ENCODE measurements around the gene CPLX1. TPM values are rescaled to one million over a fixed set of nuclear protein-coding genes. Genes with fewer than 3 reads are reported as not detected.

Gene CPLX1
- total and polyA plus RNA-seq, 12 donors: 1.5 to 10.8 (median 2.3) TPM

DNA sequence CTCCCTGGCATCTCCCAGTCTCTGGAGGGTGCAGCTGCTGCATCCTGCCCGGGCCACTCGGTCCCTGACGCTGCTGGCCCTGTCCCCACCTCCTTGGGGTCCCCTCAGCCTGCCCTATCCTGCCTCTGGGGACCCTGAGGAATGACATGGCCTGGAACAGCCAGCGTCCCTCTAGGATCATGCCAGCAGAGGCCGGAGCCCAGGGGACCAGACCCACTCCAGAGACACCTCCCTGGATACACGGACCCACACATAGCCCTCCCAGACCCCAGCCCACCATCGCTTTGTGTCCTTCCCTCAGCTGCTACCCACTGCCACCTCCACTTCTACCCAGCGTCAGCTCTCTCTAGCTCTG is 35.5 kb downstream of the CPLX1 start:
- 61 to 66% methylated on average over 8 of the region's 8 CpGs for WGBS, 2 donors
- intact Hi-C loops (cut with DNase I): no loop called here
- no peak overlapping the region for H3K27ac ChIP-seq
- peaks cover 43 to 87% (median 73%) of the 10 kb centered on the region in 7 donors for H3K27me3 ChIP-seq
- H3K9me3 ChIP-seq: no peaks in the 10 kb centered on the region
- TF ChIP-seq, protein P1, sequence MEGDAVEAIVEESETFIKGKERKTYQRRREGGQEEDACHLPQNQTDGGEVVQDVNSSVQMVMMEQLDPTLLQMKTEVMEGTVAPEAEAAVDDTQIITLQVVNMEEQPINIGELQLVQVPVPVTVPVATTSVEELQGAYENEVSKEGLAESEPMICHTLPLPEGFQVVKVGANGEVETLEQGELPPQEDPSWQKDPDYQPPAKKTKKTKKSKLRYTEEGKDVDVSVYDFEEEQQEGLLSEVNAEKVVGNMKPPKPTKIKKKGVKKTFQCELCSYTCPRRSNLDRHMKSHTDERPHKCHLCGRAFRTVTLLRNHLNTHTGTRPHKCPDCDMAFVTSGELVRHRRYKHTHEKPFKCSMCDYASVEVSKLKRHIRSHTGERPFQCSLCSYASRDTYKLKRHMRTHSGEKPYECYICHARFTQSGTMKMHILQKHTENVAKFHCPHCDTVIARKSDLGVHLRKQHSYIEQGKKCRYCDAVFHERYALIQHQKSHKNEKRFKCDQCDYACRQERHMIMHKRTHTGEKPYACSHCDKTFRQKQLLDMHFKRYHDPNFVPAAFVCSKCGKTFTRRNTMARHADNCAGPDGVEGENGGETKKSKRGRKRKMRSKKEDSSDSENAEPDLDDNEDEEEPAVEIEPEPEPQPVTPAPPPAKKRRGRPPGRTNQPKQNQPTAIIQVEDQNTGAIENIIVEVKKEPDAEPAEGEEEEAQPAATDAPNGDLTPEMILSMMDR (IDR thresholded peaks at IDR 0.05): no peak
- no peak for DNase-seq
- peaks cover 8 to 49% (median 29%) of the 10 kb centered on the region in 9 donors for H3K4me1 ChIP-seq
- H3K4me3 ChIP-seq: no peak overlapping the region
- no peak for ATAC-seq
- no peaks in the 10 kb centered on the region for H3K36me3 ChIP-seq

DNA sequence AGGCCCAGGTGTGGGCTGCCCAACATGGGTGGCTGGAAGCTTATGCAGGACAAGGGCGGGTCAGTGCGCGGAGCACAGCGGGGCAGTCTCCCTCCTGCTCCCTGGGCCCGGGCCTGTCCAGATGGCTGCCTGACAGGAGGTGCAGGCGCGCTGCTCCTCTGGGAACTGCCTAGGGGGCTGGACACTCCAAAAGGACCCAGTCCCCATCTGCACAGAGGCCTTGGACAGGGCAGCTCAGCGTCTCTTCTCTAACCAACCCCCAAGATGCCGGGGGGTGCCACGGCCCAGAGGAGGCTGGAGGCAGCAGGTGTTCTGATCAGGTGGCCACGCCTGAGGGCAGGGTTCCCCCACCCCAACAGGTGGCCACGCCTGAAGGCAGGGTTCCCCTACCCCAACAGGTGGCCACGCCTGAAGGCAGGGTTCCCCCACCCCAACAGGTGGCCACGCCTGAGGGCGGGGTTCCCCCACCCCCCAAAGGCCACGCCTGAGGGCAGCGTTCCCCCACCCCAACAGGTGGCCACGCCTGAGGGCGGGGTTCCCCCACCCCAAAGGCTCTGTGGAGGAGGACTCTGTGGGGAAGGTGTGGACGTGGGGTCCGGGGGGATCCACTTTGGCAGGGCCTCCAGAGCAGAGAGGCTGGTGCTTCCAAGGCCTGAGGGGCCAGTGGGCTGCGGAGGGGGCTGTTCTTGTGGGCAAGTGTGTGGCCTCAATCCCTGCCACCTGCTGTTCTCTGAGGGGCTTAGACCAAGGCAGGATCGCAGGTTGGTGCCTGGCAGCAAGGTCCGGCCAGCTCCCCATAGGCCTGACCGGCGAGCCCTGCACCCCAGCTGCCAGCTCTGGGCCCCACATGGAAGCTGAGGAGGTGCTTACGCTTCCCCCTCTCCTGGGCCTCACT is 36.1 kb downstream of the CPLX1 start:
- H3K9me3 ChIP-seq: no peaks in the 10 kb centered on the region
- no peak overlapping the region for H3K4me3 ChIP-seq
- H3K4me1 ChIP-seq: peaks cover 9 to 49% (median 27%) of the 10 kb centered on the region in 9 donors
- WGBS, 2 donors: 90 to 94% methylated on average over 27 of the region's 27 CpGs
- no peak for ATAC-seq
- DNase-seq: no peak
- peaks cover 37 to 87% (median 73%) of the 10 kb centered on the region in 7 donors for H3K27me3 ChIP-seq
- no peak overlapping the region for H3K27ac ChIP-seq
- TF ChIP-seq, protein P1 (IDR thresholded peaks at IDR 0.05): no peak
- no peaks in the 10 kb centered on the region for H3K36me3 ChIP-seq
- intact Hi-C loops (cut with DNase I): loop anchor here in 1 of 10 donors (10.0 kb wide), 1 partner anchor 145 kb away; the partner anchor contains the start of genes GAK and TMEM175

DNA sequence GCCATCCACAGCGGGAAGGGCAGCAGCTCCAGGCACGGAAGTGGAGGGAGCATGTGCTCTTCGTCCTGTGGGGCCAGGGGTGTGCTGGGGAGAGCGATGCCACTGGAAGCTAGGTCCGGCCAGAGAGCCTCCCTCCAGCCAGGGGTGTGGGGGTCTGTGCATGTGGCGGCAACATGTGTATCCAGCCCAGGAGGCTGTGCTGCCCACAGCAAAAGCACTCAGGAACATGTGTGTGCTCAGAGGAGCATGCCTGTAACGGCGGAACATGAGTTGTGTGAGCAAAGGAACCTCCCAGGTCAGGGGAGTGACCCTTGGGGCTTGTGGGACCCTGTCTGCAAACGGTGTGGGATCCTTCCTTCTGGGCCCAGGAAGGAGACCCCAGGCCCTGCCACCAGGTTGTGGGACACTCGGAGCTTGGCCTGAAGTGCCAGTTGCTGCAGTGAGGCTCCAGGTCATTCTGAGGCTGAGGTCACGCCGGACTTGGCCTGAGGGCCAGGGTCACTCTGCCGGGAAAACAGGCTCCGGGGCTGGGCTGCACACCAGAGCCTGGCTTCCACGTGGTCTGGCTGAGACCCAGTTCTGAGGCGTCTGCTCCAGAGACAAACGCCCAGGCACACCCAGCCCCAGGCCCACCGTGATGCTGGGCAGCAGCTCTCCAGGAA is 37.2 kb downstream of the CPLX1 start:
- TF ChIP-seq, protein P1 (IDR thresholded peaks at IDR 0.05): no peak
- 55% methylated on average over 18 of the region's 18 CpGs for WGBS, 2 donors

DNA sequence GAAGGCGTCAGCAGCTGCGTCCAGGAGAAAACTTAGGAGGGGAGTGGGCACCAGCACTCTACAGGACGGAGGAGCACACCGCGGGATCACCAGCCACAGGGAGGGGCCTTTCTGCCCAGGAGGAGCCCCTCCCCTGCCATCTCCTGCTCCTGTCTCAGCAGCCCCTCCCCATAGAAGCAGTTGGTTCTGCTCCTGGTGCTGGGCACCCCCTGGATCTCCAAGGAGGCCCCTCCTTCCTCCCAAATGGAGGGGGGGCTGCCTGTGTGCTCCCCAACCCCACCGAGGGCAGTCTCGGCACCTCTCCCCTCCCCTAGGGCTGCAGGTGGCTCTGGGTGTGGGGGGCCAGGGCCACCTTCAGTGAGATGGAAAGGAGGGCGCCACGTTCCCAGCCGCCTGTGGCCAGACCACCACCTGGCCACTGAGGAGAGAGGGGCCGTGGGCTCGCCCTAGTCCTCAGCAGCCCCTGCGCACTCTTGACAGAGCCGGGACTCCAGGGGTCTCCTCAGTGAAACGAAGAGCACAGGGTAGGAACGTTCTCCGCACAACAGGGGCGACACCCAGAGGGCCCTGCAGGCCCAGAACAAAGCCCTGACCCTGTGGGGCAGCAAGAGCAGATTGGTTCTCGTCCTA is 37.8 kb downstream of the CPLX1 start:
- Histone ChIP-seq H3K4me3 (no peak overlapping the region), H3K27ac (peak overlapping the region in 2 of 10 donors; percentile 22 to 85), H3K9me3 (no peaks in the 10 kb centered on the region), H3K4me1 (peaks cover 9 to 48% (median 32%) of the 10 kb centered on the region in 9 donors), H3K27me3 (peaks cover 24 to 77% (median 60%) of the 10 kb centered on the region in 7 donors), H3K36me3 (no peaks in the 10 kb centered on the region)
- no peak for DNase-seq
- ATAC-seq: no peak
- 87 to 89% methylated on average over 19 of the region's 19 CpGs for WGBS, 2 donors
- intact Hi-C loops (cut with DNase I): loop anchor here in 1 of 10 donors (10.0 kb wide), 1 partner anchor 147 kb away; the partner anchor contains the start of genes GAK and TMEM175
- TF ChIP-seq, protein P1 (IDR thresholded peaks at IDR 0.05): no peak

More for the DNA sequence above, 37.2 kb downstream of the CPLX1 start:
- H3K36me3 ChIP-seq: no peaks in the 10 kb centered on the region
- no peak overlapping the region for H3K4me3 ChIP-seq
- H3K27ac ChIP-seq: peak overlapping the region in 1 of 10 donors; percentile 85
- DNase-seq (no peak), ATAC-seq (no peak)
- intact Hi-C loops (cut with DNase I): loop anchor here in 1 of 10 donors (10.0 kb wide), 1 partner anchor 146 kb away; the partner anchor contains the start of genes GAK and TMEM175
- H3K4me1 ChIP-seq: peaks cover 9 to 46% (median 27%) of the 10 kb centered on the region in 9 donors
- H3K27me3 ChIP-seq: peaks cover 30 to 84% (median 67%) of the 10 kb centered on the region in 7 donors
- no peaks in the 10 kb centered on the region for H3K9me3 ChIP-seq

All from heart right ventricle (tissue), 16 donors.